C4-2B (cell line): ENCODE measurements around the gene AFF4.

Source experiments
- H3K27ac ChIP-seq: fragments of 450-650 bp; 2 replicates; pipeline ENCODE4 v1.5.1; 2017
- ZFX ChIP-seq: fragments of 450-650 bp; IDR thresholded peaks from 2 replicates; pipeline ENCODE4 v1.6.1; 2017
- TF ChIP-seq, protein P1 (sequence below): fragments of 450-650 bp; conservative IDR thresholded peaks from 2 replicates; pipeline ENCODE4 v1.5.1; 2017; ENCODE audit warnings: mild to moderate bottlenecking

AFF4 gene

DNA sequence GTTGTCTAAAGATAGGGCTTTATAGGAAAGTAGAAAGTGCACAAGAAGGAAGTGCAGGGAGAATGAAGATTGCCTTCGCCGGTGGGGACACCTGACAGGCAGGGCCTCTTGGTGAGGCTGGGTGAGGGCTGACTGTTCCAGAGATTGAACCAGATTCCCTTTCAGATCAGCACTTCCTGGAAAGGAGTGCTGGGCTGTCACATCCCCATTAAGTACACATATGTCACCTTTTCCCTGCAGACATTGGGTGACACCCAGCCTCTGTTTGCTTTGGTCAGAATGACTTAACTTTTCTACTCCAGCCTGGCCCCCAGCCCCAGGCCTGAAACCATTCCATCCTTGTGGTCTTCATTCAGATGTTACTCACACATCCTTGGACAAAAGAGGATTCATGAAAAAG lies 125.6 kb downstream of the AFF4 start:
- TF ChIP-seq, protein P1, sequence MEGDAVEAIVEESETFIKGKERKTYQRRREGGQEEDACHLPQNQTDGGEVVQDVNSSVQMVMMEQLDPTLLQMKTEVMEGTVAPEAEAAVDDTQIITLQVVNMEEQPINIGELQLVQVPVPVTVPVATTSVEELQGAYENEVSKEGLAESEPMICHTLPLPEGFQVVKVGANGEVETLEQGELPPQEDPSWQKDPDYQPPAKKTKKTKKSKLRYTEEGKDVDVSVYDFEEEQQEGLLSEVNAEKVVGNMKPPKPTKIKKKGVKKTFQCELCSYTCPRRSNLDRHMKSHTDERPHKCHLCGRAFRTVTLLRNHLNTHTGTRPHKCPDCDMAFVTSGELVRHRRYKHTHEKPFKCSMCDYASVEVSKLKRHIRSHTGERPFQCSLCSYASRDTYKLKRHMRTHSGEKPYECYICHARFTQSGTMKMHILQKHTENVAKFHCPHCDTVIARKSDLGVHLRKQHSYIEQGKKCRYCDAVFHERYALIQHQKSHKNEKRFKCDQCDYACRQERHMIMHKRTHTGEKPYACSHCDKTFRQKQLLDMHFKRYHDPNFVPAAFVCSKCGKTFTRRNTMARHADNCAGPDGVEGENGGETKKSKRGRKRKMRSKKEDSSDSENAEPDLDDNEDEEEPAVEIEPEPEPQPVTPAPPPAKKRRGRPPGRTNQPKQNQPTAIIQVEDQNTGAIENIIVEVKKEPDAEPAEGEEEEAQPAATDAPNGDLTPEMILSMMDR: no peak
- no peak for TF ChIP-seq ZFX
- H3K27ac ChIP-seq: peak overlapping the region; percentile 88

DNA sequence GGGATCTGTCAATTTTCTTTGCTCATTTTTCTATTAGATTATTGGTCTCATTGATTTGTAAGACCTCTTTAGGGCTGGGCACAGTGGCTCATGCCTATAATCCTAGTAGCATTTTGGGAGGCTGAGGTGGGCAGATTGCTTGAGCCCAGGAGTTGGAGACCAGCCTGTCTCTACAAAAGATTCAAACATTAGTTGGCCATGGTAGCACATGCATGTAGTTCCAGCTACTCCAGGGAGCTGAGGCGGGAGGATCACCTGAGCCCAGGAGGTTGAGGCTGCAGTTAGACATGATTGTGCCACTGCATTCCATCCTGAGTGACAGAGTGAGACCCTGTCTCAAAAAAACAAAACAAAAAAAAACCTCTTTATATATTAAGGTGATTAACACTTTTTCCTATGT lies 126.6 kb downstream of the AFF4 start:
- H3K27ac ChIP-seq: peak overlapping the region; percentile 88
- TF ChIP-seq, protein P1: no peak
- TF ChIP-seq ZFX: no peak

DNA sequence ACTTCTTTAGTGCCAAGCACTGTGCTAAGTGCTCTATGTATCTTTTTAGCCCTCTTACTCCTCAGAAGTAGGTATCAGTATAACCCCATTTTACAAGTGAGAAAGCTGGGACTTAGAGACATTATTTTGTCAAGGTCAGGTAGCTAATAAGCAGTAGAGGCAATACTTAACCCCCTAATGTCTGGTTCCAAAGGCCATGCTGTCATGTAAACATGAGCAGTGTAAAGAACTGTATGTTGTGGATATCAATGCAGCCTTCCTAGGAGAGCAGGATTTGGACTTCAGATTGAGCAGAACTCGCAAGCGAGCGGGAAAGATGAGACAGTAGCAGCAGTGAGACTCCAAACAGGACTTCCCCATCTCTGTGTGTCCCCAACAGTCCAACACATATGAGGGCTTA lies 129.4 kb downstream of the AFF4 start:
- no peak overlapping the region for H3K27ac ChIP-seq
- no peak for TF ChIP-seq ZFX
- TF ChIP-seq, protein P1: no peak

DNA sequence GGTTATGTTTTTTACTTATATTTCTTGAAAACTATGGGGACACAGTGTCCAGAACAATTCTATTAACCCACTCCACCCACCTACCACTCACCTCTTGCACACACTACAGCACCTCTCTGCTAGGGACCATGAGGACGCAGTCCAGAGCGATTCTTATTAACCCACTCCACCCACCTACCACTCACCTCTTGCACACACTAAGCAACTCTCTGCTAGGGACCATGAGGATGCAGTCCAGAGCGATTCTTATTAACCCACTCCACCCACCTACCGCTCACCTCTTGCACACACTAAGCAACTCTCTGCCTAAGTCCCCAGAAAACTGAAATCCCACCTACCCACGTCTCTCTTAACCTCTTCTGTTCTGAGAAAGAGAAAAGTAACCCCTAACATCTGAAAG lies 130.8 kb downstream of the AFF4 start:
- no peak for TF ChIP-seq ZFX
- TF ChIP-seq, protein P1: no peak
- no peak overlapping the region for H3K27ac ChIP-seq

DNA sequence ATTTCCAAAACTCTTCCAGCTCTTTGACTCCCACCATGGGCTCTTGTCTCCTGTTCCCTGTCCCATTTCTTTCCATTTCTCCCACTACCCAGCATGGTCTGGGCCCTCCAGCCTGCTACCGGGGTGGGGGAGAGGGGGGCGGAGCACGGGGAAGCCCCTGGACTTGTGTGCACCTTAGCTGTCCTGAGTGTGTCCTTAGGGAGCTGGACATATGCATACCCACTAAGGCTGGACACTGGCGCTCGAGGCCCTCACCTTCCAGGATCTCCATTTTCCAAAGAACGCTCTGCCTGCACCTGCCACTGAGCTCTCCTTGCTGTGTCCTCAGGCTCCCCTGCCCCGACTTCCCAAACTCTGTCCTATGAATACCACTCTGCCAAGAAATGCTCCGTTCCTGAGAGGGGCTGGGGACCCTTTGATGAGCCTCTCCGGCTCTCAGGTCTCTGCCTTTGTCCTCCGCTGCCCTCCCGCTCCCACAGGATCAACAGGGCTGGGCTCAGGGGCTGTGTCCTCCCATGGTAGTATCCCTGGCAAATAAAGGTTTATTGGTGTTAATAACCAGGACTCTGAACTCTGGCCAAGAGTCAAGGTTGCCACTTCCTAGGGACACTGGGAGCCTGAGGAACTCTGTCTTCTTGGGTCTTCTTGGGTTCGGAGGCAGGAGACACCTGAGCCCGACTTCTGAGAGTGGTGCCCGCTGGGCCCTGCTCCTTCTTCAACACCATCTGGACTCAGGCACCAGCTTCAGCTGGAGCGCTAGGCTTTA lies 132.2 kb downstream of the AFF4 start:
- TF ChIP-seq ZFX: no peak
- TF ChIP-seq, protein P1: no peak
- peak overlapping the region; percentile 82 for H3K27ac ChIP-seq

DNA sequence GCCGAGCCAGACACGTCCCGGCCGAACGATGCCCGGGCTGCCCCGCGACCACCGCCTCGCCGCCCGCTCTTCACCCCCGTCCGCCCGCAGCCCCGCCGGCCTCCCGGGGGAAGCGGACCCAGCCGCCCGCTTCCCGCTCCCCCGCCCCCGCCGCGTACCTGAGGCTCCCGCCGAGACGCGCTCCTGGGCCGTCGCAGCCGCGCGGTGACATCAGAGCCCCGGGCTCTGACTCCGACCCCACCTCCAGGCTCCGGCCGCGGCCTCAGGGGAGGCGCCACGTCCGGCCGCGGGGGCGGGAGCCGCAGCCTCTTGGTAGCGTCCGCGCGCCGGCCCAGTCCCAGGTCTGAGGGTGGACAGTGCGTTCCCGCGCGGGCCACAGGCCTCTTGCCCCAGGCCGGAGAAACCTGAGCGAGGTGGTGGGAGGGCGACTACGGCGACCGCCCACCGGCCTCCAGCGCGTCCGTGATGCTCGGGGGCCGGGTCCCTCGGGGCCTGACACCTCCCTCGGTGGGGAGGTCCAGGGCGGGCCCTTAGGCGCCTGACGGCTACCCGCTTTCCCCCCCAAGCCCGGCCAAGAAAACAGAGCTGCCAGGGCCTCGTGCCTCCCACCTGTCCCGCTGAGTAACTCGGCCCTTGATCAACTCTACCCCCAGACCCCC lies 132.9 kb downstream of the AFF4 start, which contains the start of gene SHROOM1:
Gene SHROOM1, minus strand, starts transcription at position 212 of the 659 bp plus-strand sequence. CDS start 4,507 bp downstream, outside the sequence.
- TF ChIP-seq ZFX: peak; percentile 87
- TF ChIP-seq, protein P1: no peak

DNA sequence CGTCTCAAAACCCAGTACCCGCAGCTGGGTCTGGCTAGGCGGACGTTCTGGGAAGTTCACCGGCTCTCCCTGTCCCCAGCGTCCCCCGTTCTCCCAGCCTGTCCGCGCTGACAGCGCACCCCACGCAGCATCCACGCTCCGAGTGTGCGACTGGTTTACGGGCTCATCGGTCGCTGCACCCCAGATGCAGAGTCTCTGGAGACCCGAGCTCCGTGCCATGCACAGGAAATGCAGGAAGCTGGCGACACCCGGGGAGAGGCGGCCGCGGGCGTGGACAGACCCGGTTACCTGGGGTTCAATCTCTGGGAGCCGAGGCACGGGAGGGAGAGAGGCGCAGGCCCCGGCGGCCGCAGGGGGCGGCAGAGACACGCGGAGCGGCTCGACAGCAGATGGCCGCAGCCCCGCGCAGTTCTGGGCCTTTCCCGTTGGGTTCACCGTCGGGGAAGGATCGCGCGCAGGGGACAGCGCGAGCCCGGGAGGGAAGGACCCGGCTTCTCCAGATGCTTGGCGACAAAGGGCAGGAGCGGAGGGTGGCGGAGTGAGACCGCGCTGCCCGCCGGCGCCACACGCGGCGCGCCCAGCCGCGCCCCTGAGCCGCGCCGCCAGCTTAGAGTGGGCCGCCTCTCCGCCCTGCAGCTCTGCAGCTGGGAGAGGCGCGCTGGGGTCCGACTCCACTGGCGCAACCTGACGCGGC lies 133.5 kb downstream of the AFF4 start:
- peak overlapping the region; percentile 82 for H3K27ac ChIP-seq
- TF ChIP-seq, protein P1: peak; percentile 97
- TF ChIP-seq ZFX: peak; percentile 91; the same call in 1 of the 2 replicates

More for the DNA sequence above, 132.9 kb downstream of the AFF4 start, which contains the start of gene SHROOM1:
- peak within 1 kb of the TSS; percentile 82 for H3K27ac ChIP-seq
